H54 (cell line): Measurements from ENCODE around the gene NTRK2.
A peak's percentile ranks its signal among the peaks of the same experiment; 100 is the strongest.

Source experiments
- DNase-seq: peaks from one replicate; pipeline ENCODE4 v3.0.0; 2011; ENCODE audit warnings: low spot score, mixed read lengths; ENCODE audit not compliant: insufficient read length
- FAIRE-seq: peaks from 3 replicates; lab custom pipeline; 2011; peaks lifted over from hg19 to GRCh38; lab: Jason Lieb, UNC
- POLR2A ChIP-seq: IDR thresholded peaks from 2 replicates; pipeline ENCODE4 v1.6.1; 2011; ENCODE audit warnings: low read depth, mild to moderate bottlenecking, low read length

NTRK2 gene

GRCh38 chr9:84860249-84861115, 191.0 kb downstream of the NTRK2 start:
- TF ChIP-seq POLR2A, result no peak
- FAIRE-seq (no peak), DNase-seq (no peak)

GRCh38 chr9:84861455-84861854, 191.9 kb downstream of the NTRK2 start:
- no peak for DNase-seq
- no peak for FAIRE-seq
- TF ChIP-seq POLR2A, result no peak

- no peak for TF ChIP-seq POLR2A
- no peak for DNase-seq
- FAIRE-seq, result no peak
Measured at GRCh38 chr9:84862308-84862707, 192.8 kb downstream of the NTRK2 start.

GRCh38 chr9:84862810-84863287, 193.3 kb downstream of the NTRK2 start:
- FAIRE-seq, result peak; percentile 11
- DNase-seq, result peak; percentile 9
- no peak for TF ChIP-seq POLR2A

GRCh38 chr9:84863372-84863771, 193.8 kb downstream of the NTRK2 start:
- TF ChIP-seq POLR2A, result no peak
- FAIRE-seq, result no peak
- DNase-seq, result no peak

GRCh38 chr9:84866396-84867175, 197.1 kb downstream of the NTRK2 start:
- TF ChIP-seq POLR2A, result no peak
- FAIRE-seq (no peak), DNase-seq (no peak)

GRCh38 chr9:84867186-84867585, 197.7 kb downstream of the NTRK2 start:
- TF ChIP-seq POLR2A, result no peak
- FAIRE-seq (no peak), DNase-seq (no peak)

- no peak for FAIRE-seq
- TF ChIP-seq POLR2A, result no peak
Measured at GRCh38 chr9:84869091-84869490, 199.6 kb downstream of the NTRK2 start.

GRCh38 chr9:84871983-84872382, 202.5 kb downstream of the NTRK2 start:
- no peak for TF ChIP-seq POLR2A
- no peak for DNase-seq
- FAIRE-seq, result no peak

More at GRCh38 chr9:84869091-84869490, 199.6 kb downstream of the NTRK2 start:
- DNase-seq, result no peak

GRCh38 chr9:84874022-84874421, 204.5 kb downstream of the NTRK2 start:
- no peak for DNase-seq
- no peak for FAIRE-seq
- no peak for TF ChIP-seq POLR2A

- TF ChIP-seq POLR2A, result no peak
- DNase-seq (no peak), FAIRE-seq (no peak)
Measured at GRCh38 chr9:84874596-84874995, 205.1 kb downstream of the NTRK2 start.

- DNase-seq, result no peak
- no peak for TF ChIP-seq POLR2A
- FAIRE-seq, result no peak
Measured at GRCh38 chr9:84875193-84875592, 205.7 kb downstream of the NTRK2 start.

- TF ChIP-seq POLR2A, result no peak
- DNase-seq, result no peak
- FAIRE-seq, result no peak
Measured at GRCh38 chr9:84879631-84880030, 210.1 kb downstream of the NTRK2 start.

GRCh38 chr9:84880835-84881234, 211.3 kb downstream of the NTRK2 start:
- DNase-seq (no peak), FAIRE-seq (no peak)
- TF ChIP-seq POLR2A, result no peak
